Psoas muscle (tissue), 8 donors: ENCODE data around the gene MRGPRX4. TPM values are rescaled to one million over a fixed set of nuclear protein-coding genes. Genes with fewer than 3 reads are reported as not detected.
"Not testable (repeated sequence)": the region's sequence is repeated elsewhere in the genome, so short reads cannot be mapped to it uniquely, and the experiment has no call there.

Experiments used
- ATAC-seq, 4 donors: fragments of 200-7000 bp; cut with Tn5 transposase; one replicate each; pipeline ENCODE4 v1.9.1; 2020; ENCODE audit warnings: moderate library complexity in 3 of 4, mild to moderate bottlenecking in 2 of 4
- DNase-seq, 2 donors: peaks; one replicate each; pipeline ENCODE4 v3.0.0-alpha.2; 2020
- H3K27ac ChIP-seq: fragments of 200-600 bp; one replicate; pipeline ENCODE4 v1.8.0; 2022
- H3K27me3 ChIP-seq, 3 donors: fragments of 200-600 bp in 1 of 3; one replicate each; pipeline versions ENCODE4 v1.6.1 to v1.8.0; 2013 to 2022; ENCODE audit warnings: low read length in 2 of 3, mild to moderate bottlenecking in 2 of 3, moderate library complexity in 1 of 3; ENCODE audit not compliant: insufficient read depth in 3 of 3
- H3K36me3 ChIP-seq, 2 donors: fragments of 200-600 bp in 1 of 2; one replicate each; pipeline versions ENCODE4 v1.6.1 to v1.8.0; 2013 to 2022; ENCODE audit warnings: low read depth in 1 of 2, mild to moderate bottlenecking in 1 of 2, moderate library complexity in 1 of 2; ENCODE audit not compliant: insufficient read depth in 1 of 2
- H3K4me1 ChIP-seq: fragments of 200-600 bp; one replicate; pipeline ENCODE4 v1.8.0; 2022
- H3K4me3 ChIP-seq: fragments of 200-600 bp; one replicate; pipeline ENCODE4 v1.8.0; 2022; ENCODE audit warnings: mild to moderate bottlenecking
- H3K9me3 ChIP-seq: fragments of 200-600 bp; one replicate; pipeline ENCODE4 v1.8.0; 2022
- WGBS, 3 donors: extraction: QIAGEN DNeasy Blood & Tissue Kit; methylation state at CpG; one replicate each; pipeline versions ENCODE4 v1.1.6 to v1.1.7; 2013; 5-methylcytosine and 5-hydroxymethylcytosine counted together
- intact Hi-C, 2 donors: fragments of 100-400 bp; cut with DNase I; formaldehyde crosslinking; loops; one replicate each; pipeline versions ENCODE4 v1.11.0 to v1.14.2; 2022
- polyA plus RNA-seq, 3 donors: library from polyadenylated mRNA; stranded (reverse); fragments of 200-250 nt; gene quantifications; one replicate each; pipeline ENCODE4 v1.2.3, GENCODE V29; 2013
- total RNA-seq, 4 donors: library from RNA; stranded (reverse); fragmentation: NEBNext Ultra II Directional in 2 of 4; extraction: Animal tissue kit (Norgen Biotek cat#: 25700) in 2 of 4; gene quantifications; one replicate each; pipeline versions ENCODE4 v1.2.1 to v1.2.4, GENCODE V29; 2021 to 2023
- TF ChIP-seq, protein P1 (sequence below): fragments of 200-600 bp; IDR thresholded peaks from one replicate; pipeline ENCODE4 v1.8.0; 2022; ENCODE audit warnings: antibody characterized with exemption
- donor health status: healthy with polysubstance abuse.
- donor health status: DM: no; HTN: no; CAD: no; lungs with moderate emphysema.
- donor health status: Bipolar disorder and iron deficiency.
- donor health status: healthy.
- donor health status: DM: yes; HTN: yes; CAD: no.
- donor health status: DM: no; HTN: no; CAD: no.
- donor health status: DM: no; HTN: no; CAD: no.
- donor health status: DM: yes; HTN: yes; CAD: no.

The MRGPRX4 gene
- total and polyA plus RNA-seq, 7 donors, result not detected

DNA sequence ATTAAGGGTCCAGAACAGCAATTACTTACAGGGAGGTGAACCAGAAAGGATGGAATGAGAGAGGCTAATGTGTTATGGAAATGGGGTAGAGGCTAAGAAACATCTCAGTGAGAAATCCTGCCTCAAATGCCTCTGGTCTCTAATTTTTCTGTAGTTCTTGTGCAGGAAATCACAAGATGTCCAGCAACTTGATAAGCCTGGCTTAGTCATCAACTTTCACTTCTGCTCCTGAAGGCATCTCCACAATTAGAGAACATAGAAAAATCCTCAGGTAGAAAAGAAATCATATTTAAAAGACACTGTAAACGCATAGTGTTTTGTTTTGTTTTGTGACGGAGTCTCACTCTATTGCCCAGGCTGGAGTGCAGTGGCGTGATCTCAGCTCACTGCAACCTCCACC is 18.7 kb downstream of the MRGPRX4 start:
- WGBS, 3 donors, result 91 to 97% (median 96%) methylated on average over 3 of the region's 3 CpGs
- no peaks in the 10 kb centered on the region for H3K36me3 ChIP-seq
- no peaks in the 10 kb centered on the region for H3K9me3 ChIP-seq
- H3K4me1 ChIP-seq, result no peaks in the 10 kb centered on the region
- DNase-seq (no peak), ATAC-seq (no peak)
- intact Hi-C loops, result no loop called here
- H3K27ac ChIP-seq, result no peak overlapping the region
- H3K4me3 ChIP-seq, result no peak overlapping the region
- TF ChIP-seq, protein P1, sequence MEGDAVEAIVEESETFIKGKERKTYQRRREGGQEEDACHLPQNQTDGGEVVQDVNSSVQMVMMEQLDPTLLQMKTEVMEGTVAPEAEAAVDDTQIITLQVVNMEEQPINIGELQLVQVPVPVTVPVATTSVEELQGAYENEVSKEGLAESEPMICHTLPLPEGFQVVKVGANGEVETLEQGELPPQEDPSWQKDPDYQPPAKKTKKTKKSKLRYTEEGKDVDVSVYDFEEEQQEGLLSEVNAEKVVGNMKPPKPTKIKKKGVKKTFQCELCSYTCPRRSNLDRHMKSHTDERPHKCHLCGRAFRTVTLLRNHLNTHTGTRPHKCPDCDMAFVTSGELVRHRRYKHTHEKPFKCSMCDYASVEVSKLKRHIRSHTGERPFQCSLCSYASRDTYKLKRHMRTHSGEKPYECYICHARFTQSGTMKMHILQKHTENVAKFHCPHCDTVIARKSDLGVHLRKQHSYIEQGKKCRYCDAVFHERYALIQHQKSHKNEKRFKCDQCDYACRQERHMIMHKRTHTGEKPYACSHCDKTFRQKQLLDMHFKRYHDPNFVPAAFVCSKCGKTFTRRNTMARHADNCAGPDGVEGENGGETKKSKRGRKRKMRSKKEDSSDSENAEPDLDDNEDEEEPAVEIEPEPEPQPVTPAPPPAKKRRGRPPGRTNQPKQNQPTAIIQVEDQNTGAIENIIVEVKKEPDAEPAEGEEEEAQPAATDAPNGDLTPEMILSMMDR, result no peak
- peaks cover 3 to 7% (median 6%) of the 10 kb centered on the region in 3 donors for H3K27me3 ChIP-seq

DNA sequence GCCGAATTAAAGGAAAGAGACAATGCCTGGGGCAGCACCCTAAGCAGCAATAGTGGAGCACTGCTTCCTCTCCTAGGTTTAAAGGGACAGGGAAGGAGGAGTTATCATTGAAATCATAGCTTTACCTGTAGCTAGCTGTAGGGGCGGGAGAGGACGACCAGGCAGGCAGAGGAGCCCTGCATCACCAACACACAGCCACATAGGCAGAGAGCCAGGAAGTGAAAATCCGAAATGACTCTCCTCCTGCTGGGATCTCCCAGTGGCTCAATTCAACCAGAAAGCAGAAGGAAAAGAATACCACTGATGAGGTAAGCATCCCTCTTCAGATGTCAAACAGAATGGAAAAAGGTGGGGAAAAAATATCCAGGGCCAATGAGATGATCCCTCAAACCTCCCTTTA is 20.4 kb downstream of the MRGPRX4 start:
- H3K9me3 ChIP-seq, result no peaks in the 10 kb centered on the region
- DNase-seq (no peak), ATAC-seq (no peak)
- intact Hi-C loops, result no loop called here
- no peaks in the 10 kb centered on the region for H3K4me1 ChIP-seq
- peaks cover 0 to 6% (median 3%) of the 10 kb centered on the region in 3 donors for H3K27me3 ChIP-seq
- H3K36me3 ChIP-seq, result no peaks in the 10 kb centered on the region
- WGBS, 3 donors, result 25 to 28% (median 27%) methylated on average over 4 of the region's 4 CpGs
- H3K27ac ChIP-seq, result no peak overlapping the region
- TF ChIP-seq, protein P1, result no peak
- H3K4me3 ChIP-seq, result no peak overlapping the region

DNA sequence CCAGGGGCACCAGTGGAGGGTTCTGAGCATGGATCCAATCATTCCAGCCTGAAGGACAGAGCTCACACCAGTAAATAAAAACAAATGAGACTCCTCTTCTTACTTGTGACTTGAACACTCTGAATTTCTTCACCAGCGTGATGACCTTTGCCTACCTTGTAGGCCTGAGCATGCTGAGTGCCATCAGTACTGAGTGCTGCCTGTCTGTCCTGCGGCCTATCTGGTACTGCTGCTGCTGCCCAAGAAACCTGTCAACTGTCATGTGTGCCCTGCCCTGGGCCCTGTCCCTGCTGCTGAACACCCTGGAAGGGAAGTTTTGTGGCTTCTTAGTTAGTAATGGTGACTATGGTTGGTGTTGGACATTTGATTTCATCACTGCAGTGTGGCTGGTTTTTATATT is 23.9 kb downstream of the MRGPRX4 start:
- Histone ChIP-seq H3K4me1 (no peaks in the 10 kb centered on the region), H3K9me3 (no peaks in the 10 kb centered on the region), H3K36me3 (no peaks in the 10 kb centered on the region), H3K4me3 (no peak overlapping the region), H3K27ac (no peak overlapping the region), H3K27me3 (peaks cover 0 to 4% (median 0%) of the 10 kb centered on the region in 3 donors)
- 81 to 91% (median 89%) methylated on average over 2 of the region's 2 CpGs for WGBS, 3 donors
- TF ChIP-seq, protein P1, result no peak
- ATAC-seq, result no peak
- DNase-seq, result no peak
- intact Hi-C loops, result no loop called here

DNA sequence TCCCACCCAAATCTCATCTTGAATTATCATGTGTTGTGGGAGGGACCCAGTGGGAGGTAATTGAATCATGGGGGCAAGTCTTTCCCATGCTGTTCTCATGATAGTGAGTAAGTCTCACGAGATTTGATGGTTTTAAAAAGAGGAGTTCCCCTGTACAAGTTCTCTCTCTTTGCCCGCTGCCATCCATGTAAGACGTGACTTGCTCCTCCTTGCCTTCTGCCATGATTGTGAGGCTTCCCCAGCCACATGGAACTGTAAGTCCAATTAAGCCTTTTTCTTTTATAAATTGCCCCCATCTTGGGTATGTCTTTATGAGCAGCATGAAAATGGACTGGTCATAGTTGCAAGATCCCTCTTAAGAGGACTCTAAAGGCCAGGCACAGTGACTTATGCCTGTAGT is 25.1 kb downstream of the MRGPRX4 start:
- DNase-seq, H3K4me3 ChIP-seq, H3K36me3 ChIP-seq, H3K4me1 ChIP-seq, H3K9me3 ChIP-seq, H3K27me3 ChIP-seq, ATAC-seq, H3K27ac ChIP-seq, intact Hi-C loops: not testable (repeated sequence)
- WGBS, 3 donors, result 61 to 70% (median 67%) methylated on average over 3 of the region's 3 CpGs

DNA sequence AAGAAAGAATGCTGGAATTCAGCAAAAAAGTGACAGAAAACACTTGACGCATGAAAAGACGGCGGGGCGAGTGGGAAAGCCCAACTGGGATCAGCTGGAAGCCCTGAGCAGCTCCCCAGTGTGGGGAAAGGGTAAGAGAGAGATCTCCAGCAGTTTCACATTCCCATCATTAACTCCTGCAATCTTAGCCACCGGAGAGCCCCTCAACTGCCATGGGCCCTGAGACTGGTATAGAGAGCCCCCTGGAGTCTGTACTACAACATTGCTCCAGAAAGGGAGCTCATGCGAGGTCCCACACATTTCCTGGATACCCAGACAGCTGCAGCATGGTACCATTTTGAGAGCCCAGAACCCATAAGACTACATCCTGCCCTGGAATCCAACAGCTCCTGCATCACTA is 31.1 kb downstream of the MRGPRX4 start:
- no peak for DNase-seq
- H3K36me3 ChIP-seq, result no peaks in the 10 kb centered on the region
- 4 to 6% (median 5%) methylated on average over 6 of the region's 6 CpGs for WGBS, 3 donors
- TF ChIP-seq, protein P1, result no peak
- no peak overlapping the region for H3K4me3 ChIP-seq
- peaks cover 0 to 19% (median 0%) of the 10 kb centered on the region in 3 donors for H3K27me3 ChIP-seq
- H3K27ac ChIP-seq, result no peak overlapping the region
- H3K9me3 ChIP-seq, result no peaks in the 10 kb centered on the region
- intact Hi-C loops, result no loop called here
- no peaks in the 10 kb centered on the region for H3K4me1 ChIP-seq
- ATAC-seq, result no peak
